GM12878 (cell line): ENCODE results near the gene MAN2B2.

Source experiments
- ASH2L ChIP-seq: fragments of 300-600, 200-600 bp; sonication (generic); IDR thresholded peaks from 2 replicates; pipeline ENCODE4 v1.6.1; 2017; ENCODE audit warnings: low read depth, mild to moderate bottlenecking, borderline replicate concordance
- HDGF ChIP-seq: fragments of 450-650 bp; IDR thresholded peaks from 2 replicates; pipeline ENCODE4 v1.6.1; 2016; ENCODE audit warnings: antibody characterized with exemption
- RB1 ChIP-seq: fragments of 450-650 bp; formaldehyde crosslinking; IDR thresholded peaks from 2 replicates; pipeline ENCODE4 v1.6.1; 2017; ENCODE audit warnings: mild to moderate bottlenecking, borderline replicate concordance
- TAF1 ChIP-seq: IDR thresholded peaks from 2 replicates; pipeline ENCODE4 v1.6.1; 2011; ENCODE audit warnings: mild to moderate bottlenecking, low read depth, low read length, borderline replicate concordance
- TF ChIP-seq, protein P1 (sequence below), 3 experiments: IDR thresholded peaks in 2 of 3; conservative IDR thresholded peaks in 1 of 3; 2 replicates each; pipeline ENCODE4 v1.5.1; 2011; ENCODE audit warnings: low read depth in 3 of 3, low read length in 3 of 3, mild to moderate bottlenecking in 3 of 3, control low read depth in 2 of 3, moderate library complexity in 2 of 3, inconsistent platforms in 1 of 3, mixed read lengths in 1 of 3; ENCODE audit not compliant: control insufficient read depth in 2 of 3, insufficient read depth in 1 of 3; ENCODE audit errors: extremely low read depth in 1 of 3
- TF ChIP-seq, protein P2 (sequence below): IDR thresholded peaks from 2 replicates; pipeline ENCODE4 v1.6.1; 2011; ENCODE audit warnings: borderline replicate concordance, low read depth, mild to moderate bottlenecking, moderate library complexity, mixed read lengths, low read length; ENCODE audit not compliant: insufficient read depth; ENCODE audit errors: extremely low read length
- TF ChIP-seq, protein P3 (sequence below): IDR thresholded peaks from 2 replicates; pipeline ENCODE4 v1.6.1; 2011; ENCODE audit warnings: low read depth, mild to moderate bottlenecking, low read length, moderate library complexity, borderline replicate concordance; ENCODE audit errors: extremely low read depth

DNA sequence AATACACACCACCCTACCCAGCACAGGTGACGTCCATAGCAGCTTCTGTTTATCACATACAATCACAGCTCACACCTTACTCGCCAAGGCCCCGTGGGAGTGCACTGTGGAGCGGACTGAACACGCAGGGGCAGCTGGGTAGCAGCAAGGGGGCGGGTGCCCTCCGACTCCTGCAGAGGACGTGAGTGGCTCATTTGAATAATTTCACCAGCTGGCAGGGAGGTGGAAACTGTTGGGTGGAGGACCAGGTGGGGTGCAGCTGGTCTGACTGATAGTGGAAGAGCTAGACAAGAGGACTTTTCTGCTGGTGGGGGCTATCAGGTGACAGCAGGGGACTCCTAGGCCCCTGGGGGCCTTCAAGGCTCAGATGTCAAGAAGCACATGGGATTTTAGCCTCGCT, 16.3 kb downstream of the MAN2B2 start:
- TF ChIP-seq, protein P1, sequence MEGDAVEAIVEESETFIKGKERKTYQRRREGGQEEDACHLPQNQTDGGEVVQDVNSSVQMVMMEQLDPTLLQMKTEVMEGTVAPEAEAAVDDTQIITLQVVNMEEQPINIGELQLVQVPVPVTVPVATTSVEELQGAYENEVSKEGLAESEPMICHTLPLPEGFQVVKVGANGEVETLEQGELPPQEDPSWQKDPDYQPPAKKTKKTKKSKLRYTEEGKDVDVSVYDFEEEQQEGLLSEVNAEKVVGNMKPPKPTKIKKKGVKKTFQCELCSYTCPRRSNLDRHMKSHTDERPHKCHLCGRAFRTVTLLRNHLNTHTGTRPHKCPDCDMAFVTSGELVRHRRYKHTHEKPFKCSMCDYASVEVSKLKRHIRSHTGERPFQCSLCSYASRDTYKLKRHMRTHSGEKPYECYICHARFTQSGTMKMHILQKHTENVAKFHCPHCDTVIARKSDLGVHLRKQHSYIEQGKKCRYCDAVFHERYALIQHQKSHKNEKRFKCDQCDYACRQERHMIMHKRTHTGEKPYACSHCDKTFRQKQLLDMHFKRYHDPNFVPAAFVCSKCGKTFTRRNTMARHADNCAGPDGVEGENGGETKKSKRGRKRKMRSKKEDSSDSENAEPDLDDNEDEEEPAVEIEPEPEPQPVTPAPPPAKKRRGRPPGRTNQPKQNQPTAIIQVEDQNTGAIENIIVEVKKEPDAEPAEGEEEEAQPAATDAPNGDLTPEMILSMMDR (IDR thresholded peaks at IDR 0.05 in 2 of 3, conservative IDR thresholded peaks at IDR 0.05 in 1 of 3; ENCODE audit: control insufficient read depth in 2 of 3, extremely low read depth in 1 of 3, insufficient read depth in 1 of 3, low read depth in 3 of 3, low read length in 3 of 3), result no peak
- TF ChIP-seq TAF1, result no peak
- TF ChIP-seq, protein P2, sequence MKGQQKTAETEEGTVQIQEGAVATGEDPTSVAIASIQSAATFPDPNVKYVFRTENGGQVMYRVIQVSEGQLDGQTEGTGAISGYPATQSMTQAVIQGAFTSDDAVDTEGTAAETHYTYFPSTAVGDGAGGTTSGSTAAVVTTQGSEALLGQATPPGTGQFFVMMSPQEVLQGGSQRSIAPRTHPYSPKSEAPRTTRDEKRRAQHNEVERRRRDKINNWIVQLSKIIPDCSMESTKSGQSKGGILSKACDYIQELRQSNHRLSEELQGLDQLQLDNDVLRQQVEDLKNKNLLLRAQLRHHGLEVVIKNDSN, result no peak
- TF ChIP-seq HDGF, result no peak
- TF ChIP-seq, protein P3, sequence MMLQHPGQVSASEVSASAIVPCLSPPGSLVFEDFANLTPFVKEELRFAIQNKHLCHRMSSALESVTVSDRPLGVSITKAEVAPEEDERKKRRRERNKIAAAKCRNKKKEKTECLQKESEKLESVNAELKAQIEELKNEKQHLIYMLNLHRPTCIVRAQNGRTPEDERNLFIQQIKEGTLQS, result no peak
- no peak for TF ChIP-seq RB1
- no peak for TF ChIP-seq ASH2L
